NCI-H748 (cell line): ENCODE data around the gene FADS2.

Experiments
- DNase-seq: peaks from one replicate; lab custom pipeline; 2025; ENCODE audit not compliant: unreplicated experiment; lab: John Stamatoyannopoulos, UW

FADS2 gene

DNA sequence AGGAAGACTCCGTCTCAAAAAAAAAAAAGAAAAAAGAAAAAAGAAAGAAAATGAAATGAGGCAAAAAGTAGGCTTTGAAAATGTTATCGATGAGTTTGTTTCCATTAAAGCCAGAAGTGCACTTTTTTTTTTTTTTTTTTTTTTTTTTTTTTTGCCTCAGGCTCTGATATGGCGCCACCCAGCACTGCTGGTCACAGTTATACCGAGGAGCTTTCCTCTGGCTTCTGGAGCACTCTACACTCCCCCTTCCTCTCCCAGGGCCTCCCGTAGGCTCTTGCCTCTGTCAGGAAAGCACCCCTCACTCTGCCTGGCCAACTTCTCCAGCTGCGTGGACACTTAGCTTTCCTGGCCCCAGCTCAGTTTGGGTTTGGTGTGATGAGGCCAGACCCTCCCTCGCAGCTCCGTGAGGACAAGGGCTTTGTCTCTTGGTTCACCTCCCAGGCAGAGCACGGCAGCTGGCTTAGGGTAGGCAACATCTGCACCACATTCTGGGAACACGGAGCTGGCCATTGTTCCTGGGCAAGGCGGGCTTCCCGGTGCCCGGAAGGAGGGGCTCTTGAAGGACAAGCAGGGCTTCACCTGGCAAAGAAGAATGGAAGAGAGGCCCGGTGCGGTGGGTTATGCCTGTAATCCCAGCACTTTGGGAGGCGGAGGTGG lies 16.9 kb downstream of the FADS2 start:
- DNase-seq = no peak

- DNase-seq = no peak
These were observed 18.4 kb downstream of the FADS2 start for GRCh38 chr11:61846362-61847020.

DNA sequence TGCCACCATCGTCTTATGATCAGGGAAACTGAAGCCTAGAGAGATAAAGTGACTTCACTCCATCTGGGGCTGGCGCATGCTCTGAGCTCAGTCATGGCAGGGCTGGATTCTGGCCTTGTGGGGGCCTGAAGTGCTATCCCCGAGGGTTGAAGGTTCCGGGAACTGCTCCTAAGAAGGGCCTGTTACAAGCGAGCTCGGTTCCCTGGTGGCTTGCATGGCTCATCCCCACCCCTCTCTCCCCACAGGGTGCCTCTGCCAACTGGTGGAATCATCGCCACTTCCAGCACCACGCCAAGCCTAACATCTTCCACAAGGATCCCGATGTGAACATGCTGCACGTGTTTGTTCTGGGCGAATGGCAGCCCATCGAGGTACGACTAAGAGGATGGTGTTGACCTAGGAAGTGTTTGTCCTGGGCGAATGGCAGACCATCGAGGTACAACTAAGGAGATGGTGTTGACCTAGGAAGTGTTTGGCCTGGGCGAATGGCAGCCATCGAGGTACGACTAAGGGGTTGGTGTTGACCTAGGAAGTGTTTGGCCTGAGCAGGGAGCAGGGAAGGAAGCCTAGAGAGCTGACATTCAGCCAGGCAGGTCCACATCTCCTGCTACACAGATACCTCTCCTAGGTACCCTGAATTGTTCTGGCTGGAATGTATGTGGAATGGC lies 19.9 kb downstream of the FADS2 start:
- DNase-seq = no peak

DNA sequence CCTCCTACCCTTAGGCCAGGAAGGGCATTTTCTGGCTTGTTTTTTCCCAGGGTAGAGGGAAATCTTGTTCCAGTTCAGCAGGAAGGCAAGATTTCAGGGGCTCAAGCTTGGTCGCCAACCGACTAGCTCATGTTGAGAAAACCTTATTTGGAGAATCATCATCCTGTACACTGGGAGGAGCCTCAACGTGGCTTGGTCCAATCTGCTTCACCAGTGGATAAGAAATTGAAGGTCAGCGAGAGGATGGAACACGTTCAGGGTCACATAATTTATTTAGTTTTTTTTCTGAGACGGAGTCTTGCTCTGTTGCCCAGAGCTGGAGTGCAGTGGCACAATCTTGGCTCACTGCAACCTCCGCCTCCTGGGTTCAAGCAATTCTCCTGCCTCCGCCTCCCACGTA lies 20.5 kb downstream of the FADS2 start:
- no peak for DNase-seq

- no peak for DNase-seq
These were observed 22.6 kb downstream of the FADS2 start for GRCh38 chr11:61850687-61851086.

GRCh38 chr11:61851113-61851899 lies 23.2 kb downstream of the FADS2 start:
- DNase-seq = no peak

DNA sequence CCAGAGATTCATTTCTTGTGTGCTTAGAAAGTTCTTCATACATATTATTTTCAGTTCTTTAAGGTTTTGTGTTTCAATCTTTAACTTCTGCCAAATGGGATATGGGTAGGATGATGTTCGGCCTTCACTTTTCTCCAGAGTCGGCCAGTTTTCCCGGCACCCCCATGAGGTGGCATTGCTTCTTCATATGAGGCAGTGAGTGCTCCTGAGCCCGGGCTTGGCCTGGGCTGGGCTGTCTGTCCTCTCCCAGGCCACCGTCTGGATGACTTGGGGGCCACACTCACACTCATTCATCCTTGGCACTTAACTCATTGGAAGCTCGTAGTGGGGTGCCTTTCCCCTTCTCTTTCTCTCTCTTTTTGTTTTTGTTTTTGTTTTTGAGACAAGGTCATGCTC lies 23.8 kb downstream of the FADS2 start:
- no peak for DNase-seq

DNA sequence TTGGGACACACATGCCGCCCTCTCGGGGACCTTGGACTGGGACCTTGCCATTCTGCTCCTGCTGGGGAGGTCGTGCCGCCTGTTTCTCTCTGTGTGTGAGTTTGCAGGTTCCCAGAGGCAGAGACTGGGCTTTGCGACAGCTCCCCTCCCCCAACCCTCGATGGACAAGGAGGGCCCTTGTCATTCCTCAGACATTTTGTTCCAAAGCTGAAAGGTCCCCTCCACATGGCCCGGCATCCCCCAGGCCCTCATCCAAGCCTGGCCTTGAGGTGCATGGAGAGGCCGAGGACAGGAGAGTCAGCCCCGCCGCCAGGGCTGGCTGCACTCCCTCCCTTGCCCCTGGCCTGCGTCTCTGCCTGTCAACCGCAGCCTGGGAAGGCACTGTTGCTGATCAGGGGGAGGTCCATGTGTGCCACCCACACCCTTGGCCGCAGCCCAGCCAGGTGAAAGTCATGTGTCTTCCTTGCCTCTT lies 25.6 kb downstream of the FADS2 start:
- DNase-seq = no peak

GRCh38 chr11:61854206-61854895 lies 26.3 kb downstream of the FADS2 start:
- DNase-seq = no peak

GRCh38 chr11:61854966-61855714 lies 27.0 kb downstream of the FADS2 start:
- DNase-seq = no peak

- DNase-seq = no peak
These were observed 28.0 kb downstream of the FADS2 start for GRCh38 chr11:61855939-61856680.

DNA sequence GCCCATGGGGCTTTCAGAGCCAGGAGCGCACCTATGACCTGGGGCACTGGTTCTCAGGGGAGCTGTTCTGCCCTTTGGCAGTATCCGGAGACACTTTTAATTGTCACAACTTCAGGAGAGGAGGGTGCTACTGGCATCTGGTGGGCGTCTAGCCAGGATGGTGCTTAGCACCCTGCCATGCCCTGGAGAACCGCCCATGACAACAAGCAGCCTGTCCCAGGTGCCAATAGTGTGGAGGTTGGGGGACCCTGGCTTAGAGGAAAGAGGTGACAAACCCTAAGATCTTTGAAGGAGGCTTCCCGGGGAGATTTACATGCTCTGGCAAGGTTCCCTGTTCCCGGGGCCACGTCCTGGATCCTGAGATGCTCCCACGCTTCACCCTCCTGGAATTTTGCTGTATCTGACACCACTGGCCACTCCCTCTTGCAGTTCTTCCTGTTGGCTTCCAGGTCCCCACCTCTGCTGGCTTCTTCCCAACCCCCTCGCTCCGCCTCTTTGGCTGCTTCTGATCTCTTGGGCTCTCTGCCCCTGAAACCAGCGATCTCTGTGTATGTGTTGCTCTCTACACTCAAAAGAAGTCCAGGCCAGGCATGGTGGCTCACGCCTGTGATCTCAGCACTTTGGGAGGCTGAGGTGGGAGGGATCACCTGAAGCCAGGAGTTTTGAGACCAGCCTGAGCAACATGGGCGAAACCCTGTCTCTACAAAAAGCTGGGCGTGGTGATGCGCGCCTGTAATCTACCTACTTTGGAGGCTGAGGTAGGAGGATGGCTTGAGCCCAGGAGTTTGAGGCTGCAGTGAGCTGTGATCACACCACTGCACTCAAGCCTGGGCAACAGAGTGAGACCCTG lies 32.2 kb downstream of the FADS2 start:
- no peak for DNase-seq

- DNase-seq = no peak
These were observed 33.5 kb downstream of the FADS2 start for GRCh38 chr11:61861634-61862033.

GRCh38 chr11:61862714-61863547 lies 34.8 kb downstream of the FADS2 start:
- DNase-seq = no peak

DNA sequence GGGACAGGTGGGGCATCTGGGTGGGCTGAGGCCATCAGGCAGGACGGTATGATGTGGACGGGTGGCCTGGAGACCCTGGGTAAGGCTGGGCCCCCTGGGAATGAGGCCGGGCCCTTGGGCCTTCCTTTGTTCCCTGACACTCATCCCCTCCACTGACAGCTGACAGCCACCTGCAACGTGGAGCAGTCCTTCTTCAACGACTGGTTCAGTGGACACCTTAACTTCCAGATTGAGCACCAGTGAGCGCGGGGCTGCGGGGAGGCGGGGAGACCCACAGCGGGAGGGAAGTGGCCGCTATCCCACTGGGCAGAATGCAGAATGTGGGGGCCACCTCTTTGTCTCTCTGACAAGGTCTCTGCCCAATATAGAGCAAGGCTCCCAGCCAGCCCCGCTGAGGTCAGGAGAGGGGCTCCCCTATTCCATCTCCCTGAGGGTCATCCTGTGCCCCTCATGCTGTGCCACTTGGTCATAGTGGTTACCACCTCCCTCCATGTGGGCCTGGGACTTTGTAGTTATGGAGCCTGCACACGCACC lies 35.5 kb downstream of the FADS2 start:
- no peak for DNase-seq

GRCh38 chr11:61864814-61865775 lies 37.0 kb downstream of the FADS2 start:
- no peak for DNase-seq
